HEK293 (cell line): ENCODE data around the gene RDH5.

Experiments used
- CTCF ChIA-PET: fragments of 350-600 bp; formaldehyde crosslinking; extraction: SDS; loops from one replicate; lab custom pipeline; 2021; ENCODE audit warnings: antibody characterized with exemption; lab: Yijun Ruan, JAX
- POLR2A ChIA-PET: fragments of 300-600 bp; formaldehyde crosslinking; extraction: SDS; loops from one replicate; lab custom pipeline; 2020; ENCODE audit warnings: antibody characterized with exemption, inconsistent platforms; lab: Yijun Ruan, JAX
- H3K27ac ChIP-seq: fragments of 200-500 bp; sonication (Bioruptor generic); 2 replicates; pipeline ENCODE4 v1.5.1; 2014; ENCODE audit warnings: low read depth, low read length, control low read depth, inconsistent platforms; ENCODE audit errors: extremely low read depth
- H3K36me3 ChIP-seq, 2 experiments: fragments of 200-500 bp in 1 of 2; sonication (Bioruptor generic) in 1 of 2; 1 replicate in 1 of 2; 2 replicates in 1 of 2; pipeline ENCODE4 v1.5.1; 2014 to 2017; ENCODE audit warnings: inconsistent platforms in 2 of 2, low read length in 2 of 2; ENCODE audit not compliant: control insufficient read depth in 2 of 2, insufficient read depth in 1 of 2
- H3K4me1 ChIP-seq: fragments of 200-500 bp; sonication (Bioruptor generic); 2 replicates; pipeline ENCODE4 v1.5.1; 2014; ENCODE audit warnings: mild to moderate bottlenecking, low read length, inconsistent platforms; ENCODE audit not compliant: control insufficient read depth, insufficient read depth
- H3K4me3 ChIP-seq: 2 replicates; pipeline ENCODE4 v1.5.1; 2011; ENCODE audit warnings: low read depth, mild to moderate bottlenecking, control low read depth, low read length, moderate library complexity
- H3K9me3 ChIP-seq: fragments of 200-500 bp; sonication (Bioruptor generic); 2 replicates; pipeline ENCODE4 v1.5.1; 2014; ENCODE audit warnings: low read depth, low read length, inconsistent platforms; ENCODE audit not compliant: control insufficient read depth, insufficient read depth
- KLF10 ChIP-seq: fragments of 450-650 bp; IDR thresholded peaks from 2 replicates; pipeline ENCODE4 v1.5.1; 2018; ENCODE audit warnings: missing biosample characterization, mild to moderate bottlenecking, missing genetic modification characterization
- OVOL3 ChIP-seq: fragments of 450-650 bp; formaldehyde crosslinking; IDR thresholded peaks from 2 replicates; pipeline ENCODE4 v1.5.1; 2016; ENCODE audit warnings: missing biosample characterization, missing genetic modification characterization
- REPIN1 ChIP-seq: fragments of 450-650 bp; formaldehyde crosslinking; IDR thresholded peaks from 2 replicates; pipeline ENCODE4 v1.5.1; 2017; ENCODE audit warnings: missing biosample characterization, missing genetic modification characterization, low read depth
- SALL2 ChIP-seq: fragments of 450-650 bp; formaldehyde crosslinking; IDR thresholded peaks from 2 replicates; pipeline ENCODE4 v1.5.0; 2017; ENCODE audit warnings: missing biosample characterization, mild to moderate bottlenecking, missing genetic modification characterization, borderline replicate concordance
- SP7 ChIP-seq: fragments of 450-650 bp; formaldehyde crosslinking; IDR thresholded peaks from 2 replicates; pipeline ENCODE4 v1.5.1; 2016; ENCODE audit warnings: missing biosample characterization, missing genetic modification characterization
- YY1 ChIP-seq: fragments of 450-650 bp; formaldehyde crosslinking; IDR thresholded peaks from 2 replicates; pipeline ENCODE4 v1.5.1; 2018; ENCODE audit warnings: missing biosample characterization, missing genetic modification characterization
- ZBTB8A ChIP-seq: fragments of 450-650 bp; formaldehyde crosslinking; IDR thresholded peaks from 2 replicates; pipeline ENCODE4 v1.5.1; 2016; ENCODE audit warnings: missing biosample characterization, missing genetic modification characterization
- ZFHX2 ChIP-seq: fragments of 450-650 bp; formaldehyde crosslinking; conservative IDR thresholded peaks from 2 replicates; pipeline ENCODE4 v1.5.1; 2016; ENCODE audit warnings: missing biosample characterization, missing genetic modification characterization
- ZNF221 ChIP-seq: fragments of 450-650 bp; formaldehyde crosslinking; IDR thresholded peaks from 2 replicates; pipeline ENCODE4 v1.5.1; 2017; ENCODE audit warnings: missing biosample characterization, missing genetic modification characterization, borderline replicate concordance
- ZNF239 ChIP-seq: fragments of 450-650 bp; formaldehyde crosslinking; IDR thresholded peaks from 2 replicates; pipeline ENCODE4 v1.5.1; 2016; ENCODE audit warnings: missing biosample characterization, missing genetic modification characterization
- ZNF24 ChIP-seq: fragments of 450-650 bp; formaldehyde crosslinking; IDR thresholded peaks from 2 replicates; pipeline ENCODE4 v1.5.1; 2016; ENCODE audit warnings: missing biosample characterization, missing genetic modification characterization
- ZNF248 ChIP-seq: fragments of 450-650 bp; formaldehyde crosslinking; IDR thresholded peaks from 2 replicates; pipeline ENCODE4 v1.5.1; 2017; ENCODE audit warnings: missing biosample characterization, missing genetic modification characterization
- ZNF394 ChIP-seq: fragments of 450-650 bp; formaldehyde crosslinking; IDR thresholded peaks from 2 replicates; pipeline ENCODE4 v1.5.1; 2016; ENCODE audit warnings: missing biosample characterization, missing genetic modification characterization, mild to moderate bottlenecking, moderate library complexity, borderline replicate concordance
- ZNF510 ChIP-seq: fragments of 450-650 bp; formaldehyde crosslinking; IDR thresholded peaks from 2 replicates; pipeline ENCODE4 v1.5.1; 2018; ENCODE audit warnings: mild to moderate bottlenecking, missing genetic modification characterization, missing biosample characterization; ENCODE audit not compliant: insufficient replicate concordance
- ZNF600 ChIP-seq: fragments of 450-650 bp; formaldehyde crosslinking; IDR thresholded peaks from 2 replicates; pipeline ENCODE4 v1.5.1; 2016; ENCODE audit warnings: missing biosample characterization, missing genetic modification characterization
- ZNF610 ChIP-seq: fragments of 450-650 bp; formaldehyde crosslinking; IDR thresholded peaks from 2 replicates; pipeline ENCODE4 v1.5.1; 2016; ENCODE audit warnings: missing biosample characterization, missing genetic modification characterization, borderline replicate concordance
- ZNF629 ChIP-seq: fragments of 450-650 bp; formaldehyde crosslinking; IDR thresholded peaks from 2 replicates; pipeline ENCODE4 v1.5.1; 2017; ENCODE audit warnings: missing biosample characterization, missing genetic modification characterization
- ZNF701 ChIP-seq: fragments of 450-650 bp; formaldehyde crosslinking; IDR thresholded peaks from 2 replicates; pipeline ENCODE4 v1.5.1; 2016; ENCODE audit warnings: missing biosample characterization, missing genetic modification characterization
- TF ChIP-seq, protein P1 (sequence below): fragments of 450-650 bp; formaldehyde crosslinking; IDR thresholded peaks from 2 replicates; pipeline ENCODE4 v1.5.1; 2017; ENCODE audit warnings: missing biosample characterization, missing genetic modification characterization
- TF ChIP-seq, protein P2 (sequence below): fragments of 450-650 bp; formaldehyde crosslinking; IDR thresholded peaks from 2 replicates; pipeline ENCODE4 v1.5.1; 2017; ENCODE audit warnings: missing biosample characterization, missing genetic modification characterization
- TF ChIP-seq, protein P3 (sequence below): IDR thresholded peaks from 2 replicates; pipeline ENCODE4 v1.6.1; 2011; ENCODE audit warnings: mild to moderate bottlenecking, low read depth, low read length, borderline replicate concordance

RDH5 gene

DNA sequence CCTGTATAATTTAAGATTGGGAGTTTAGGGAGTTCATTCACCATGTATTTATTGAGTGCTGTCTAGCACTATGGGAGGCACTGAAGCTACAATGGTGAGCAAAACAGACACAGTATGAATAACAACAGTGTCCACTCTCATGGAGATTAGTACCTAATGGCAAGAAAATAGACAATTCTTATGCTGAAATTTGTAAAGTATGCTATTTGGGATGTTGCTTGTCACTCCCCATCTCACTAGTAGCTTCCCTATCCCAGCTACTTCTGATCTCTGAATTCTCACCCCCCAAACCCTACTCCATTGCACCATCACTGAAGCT is 26.7 kb downstream of the RDH5 start:
- POLR2A ChIA-PET = interaction anchor here (0.9 to 2.4 kb wide), 3 partner anchors 8 to 227 kb away, joined by 4 to 9 read pairs (median 4); partner anchors contain the start of genes ORMDL2, RAB5B and SARNP
- Histone ChIP-seq H3K9me3 (no peaks in the 10 kb centered on the region), H3K4me1 (peaks cover 12% of the 10 kb centered on the region; the same call in 1 of the 2 replicates), H3K27ac (no peak overlapping the region), H3K36me3 (peaks cover 3 to 51% of the 10 kb centered on the region in 2 experiments; a peak in 1 of 3 replicates), H3K4me3 (no peak overlapping the region)
- TF ChIP-seq ZFHX2 (tag by site-specific recombination) (no peak), ZNF629 (tag by site-specific recombination) (no peak), SALL2 (tag by site-specific recombination) (no peak), ZNF394 (tag by site-specific recombination) (0 out of 2 replicates have a peak, but pooled peaks have one; percentile 22)
- CTCF ChIA-PET = interaction anchor here (0.5 to 4.5 kb wide), 9 partner anchors 9 to 600 kb away, joined by 3 to 28 read pairs (median 4); partner anchors contain the start of genes ORMDL2 and SARNP

GRCh38 chr12:55748230-55748993 is 28.2 kb downstream of the RDH5 start:
- no peak overlapping the region for H3K4me3 ChIP-seq
- TF ChIP-seq ZNF239 (tag by site-specific recombination) = no peak
- TF ChIP-seq, protein P1, sequence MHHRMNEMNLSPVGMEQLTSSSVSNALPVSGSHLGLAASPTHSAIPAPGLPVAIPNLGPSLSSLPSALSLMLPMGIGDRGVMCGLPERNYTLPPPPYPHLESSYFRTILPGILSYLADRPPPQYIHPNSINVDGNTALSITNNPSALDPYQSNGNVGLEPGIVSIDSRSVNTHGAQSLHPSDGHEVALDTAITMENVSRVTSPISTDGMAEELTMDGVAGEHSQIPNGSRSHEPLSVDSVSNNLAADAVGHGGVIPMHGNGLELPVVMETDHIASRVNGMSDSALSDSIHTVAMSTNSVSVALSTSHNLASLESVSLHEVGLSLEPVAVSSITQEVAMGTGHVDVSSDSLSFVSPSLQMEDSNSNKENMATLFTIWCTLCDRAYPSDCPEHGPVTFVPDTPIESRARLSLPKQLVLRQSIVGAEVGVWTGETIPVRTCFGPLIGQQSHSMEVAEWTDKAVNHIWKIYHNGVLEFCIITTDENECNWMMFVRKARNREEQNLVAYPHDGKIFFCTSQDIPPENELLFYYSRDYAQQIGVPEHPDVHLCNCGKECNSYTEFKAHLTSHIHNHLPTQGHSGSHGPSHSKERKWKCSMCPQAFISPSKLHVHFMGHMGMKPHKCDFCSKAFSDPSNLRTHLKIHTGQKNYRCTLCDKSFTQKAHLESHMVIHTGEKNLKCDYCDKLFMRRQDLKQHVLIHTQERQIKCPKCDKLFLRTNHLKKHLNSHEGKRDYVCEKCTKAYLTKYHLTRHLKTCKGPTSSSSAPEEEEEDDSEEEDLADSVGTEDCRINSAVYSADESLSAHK (tag by site-specific recombination) = no peak
- TF ChIP-seq, protein P2, sequence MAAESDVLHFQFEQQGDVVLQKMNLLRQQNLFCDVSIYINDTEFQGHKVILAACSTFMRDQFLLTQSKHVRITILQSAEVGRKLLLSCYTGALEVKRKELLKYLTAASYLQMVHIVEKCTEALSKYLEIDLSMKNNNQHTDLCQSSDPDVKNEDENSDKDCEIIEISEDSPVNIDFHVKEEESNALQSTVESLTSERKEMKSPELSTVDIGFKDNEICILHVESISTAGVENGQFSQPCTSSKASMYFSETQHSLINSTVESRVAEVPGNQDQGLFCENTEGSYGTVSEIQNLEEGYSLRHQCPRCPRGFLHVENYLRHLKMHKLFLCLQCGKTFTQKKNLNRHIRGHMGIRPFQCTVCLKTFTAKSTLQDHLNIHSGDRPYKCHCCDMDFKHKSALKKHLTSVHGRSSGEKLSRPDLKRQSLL (tag by site-specific recombination) = no peak
- no peak for TF ChIP-seq ZBTB8A
- TF ChIP-seq ZNF600 (tag by site-specific recombination) = no peak
- TF ChIP-seq OVOL3 (tag by site-specific recombination) = no peak
- no peak for TF ChIP-seq REPIN1 (tag by site-specific recombination)
- TF ChIP-seq, protein P3, sequence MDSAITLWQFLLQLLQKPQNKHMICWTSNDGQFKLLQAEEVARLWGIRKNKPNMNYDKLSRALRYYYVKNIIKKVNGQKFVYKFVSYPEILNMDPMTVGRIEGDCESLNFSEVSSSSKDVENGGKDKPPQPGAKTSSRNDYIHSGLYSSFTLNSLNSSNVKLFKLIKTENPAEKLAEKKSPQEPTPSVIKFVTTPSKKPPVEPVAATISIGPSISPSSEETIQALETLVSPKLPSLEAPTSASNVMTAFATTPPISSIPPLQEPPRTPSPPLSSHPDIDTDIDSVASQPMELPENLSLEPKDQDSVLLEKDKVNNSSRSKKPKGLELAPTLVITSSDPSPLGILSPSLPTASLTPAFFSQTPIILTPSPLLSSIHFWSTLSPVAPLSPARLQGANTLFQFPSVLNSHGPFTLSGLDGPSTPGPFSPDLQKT = no peak
- TF ChIP-seq ZNF248 = no peak
- no peak for TF ChIP-seq SP7 (tag by site-specific recombination)
- TF ChIP-seq ZNF221 (tag by site-specific recombination) = no peak
- H3K36me3 ChIP-seq = peaks cover 7 to 66% of the 10 kb centered on the region in 2 experiments; a peak in 2 of 3 replicates
- CTCF ChIA-PET = interaction anchor here (4.5 kb wide), 1 partner anchor 10 kb away, joined by 28 read pairs; no protein-coding TSS in a partner anchor
- POLR2A ChIA-PET = interaction anchor here (0.9 to 2.4 kb wide), 3 partner anchors 10 to 81 kb away, joined by 3 to 9 read pairs (median 4); partner anchors contain the start of genes DNAJC14, ORMDL2 and SARNP
- H3K4me1 ChIP-seq = peaks cover 9% of the 10 kb centered on the region; the same call in 1 of the 2 replicates
- no peak overlapping the region for H3K27ac ChIP-seq
- no peaks in the 10 kb centered on the region for H3K9me3 ChIP-seq

- Histone ChIP-seq H3K9me3 (no peaks in the 10 kb centered on the region), H3K4me1 (no peaks in the 10 kb centered on the region), H3K4me3 (no peak overlapping the region), H3K27ac (no peak overlapping the region), H3K36me3 (peaks cover 30 to 95% of the 10 kb centered on the region in 2 experiments)
- TF ChIP-seq ZNF610 (tag by site-specific recombination) = no peak
- no peak for TF ChIP-seq YY1 (tag by site-specific recombination)
- TF ChIP-seq KLF10 = no peak
- no peak for TF ChIP-seq ZNF24
- TF ChIP-seq ZNF510 (tag by site-specific recombination) = no peak
- no peak for TF ChIP-seq ZNF701
- ChIA-PET POLR2A (interaction anchor here (1.9 kb wide), 1 partner anchor 11 kb away, joined by 5 read pairs; no protein-coding TSS in a partner anchor), CTCF (interaction anchor here (0.5 to 1.8 kb wide), 2 partner anchors 17 to 91 kb away, joined by 5 to 9 read pairs; no protein-coding TSS in a partner anchor)
Measured at GRCh38 chr12:55755246-55755645, 35.1 kb downstream of the RDH5 start.
